GM12892 (cell line): ENCODE results near the gene CDK3.
"Not testable (repeated sequence)": the region's sequence is repeated elsewhere in the genome, so short reads cannot be mapped to it uniquely, and the experiment has no call there.

Source experiments
- POLR2A ChIP-seq: IDR thresholded peaks from 2 replicates; pipeline ENCODE4 v1.6.1; 2011; ENCODE audit warnings: low read depth, low read length, control low read depth
- POLR2AphosphoS5 ChIP-seq: IDR thresholded peaks from 2 replicates; pipeline ENCODE4 v1.6.1; 2011; ENCODE audit warnings: low read depth, low read length, control low read depth

- TF ChIP-seq POLR2A, POLR2AphosphoS5: not testable (repeated sequence)
Observed at GRCh38 chr17:75969044-75969443, 31.6 kb upstream of the CDK3 start.
